RWPE2 (cell line): Measurements from ENCODE around the gene MGAT5B.

Experiments used
- ATAC-seq: fragments of 200-7000 bp; cut with Tn5 transposase; 3 replicates; pipeline ENCODE4 v1.9.1; 2021; ENCODE audit warnings: low read depth
- DNase-seq: peaks from one replicate; pipeline ENCODE4 v3.0.0-alpha.2; 2020; ENCODE audit warnings: low spot score
- H3K27ac ChIP-seq: fragments of 450-650 bp; 2 replicates; pipeline ENCODE4 v1.5.1; 2017; ENCODE audit warnings: mild to moderate bottlenecking; ENCODE audit not compliant: poor library complexity, severe bottlenecking
- H3K27me3 ChIP-seq: fragments of 250-450 bp; sonication (Bioruptor Pico); 2 replicates; pipeline ENCODE4 v1.5.1; 2021; ENCODE audit warnings: mild to moderate bottlenecking, moderate library complexity; ENCODE audit not compliant: insufficient read depth, poor library complexity, severe bottlenecking
- H3K36me3 ChIP-seq: fragments of 250-450 bp; sonication (Bioruptor Pico); 2 replicates; pipeline ENCODE4 v1.5.1; 2020; ENCODE audit warnings: low read depth, mild to moderate bottlenecking, moderate library complexity
- H3K4me1 ChIP-seq: fragments of 250-450 bp; sonication (Bioruptor Pico); 2 replicates; pipeline ENCODE4 v1.5.1; 2021; ENCODE audit warnings: mild to moderate bottlenecking, moderate library complexity; ENCODE audit not compliant: insufficient read depth, poor library complexity, severe bottlenecking
- H3K4me3 ChIP-seq: fragments of 250-450 bp; sonication (Bioruptor Pico); 2 replicates; pipeline ENCODE4 v1.5.1; 2021; ENCODE audit warnings: mild to moderate bottlenecking, moderate library complexity; ENCODE audit not compliant: severe bottlenecking
- H3K9me3 ChIP-seq: fragments of 250-450 bp; sonication (Bioruptor Pico); 2 replicates; pipeline ENCODE4 v1.5.1; 2021; ENCODE audit warnings: mild to moderate bottlenecking, moderate library complexity; ENCODE audit not compliant: severe bottlenecking
- CTCF ChIP-seq: fragments of 450-650 bp; IDR thresholded peaks from one replicate; pipeline ENCODE4 v1.5.1; 2017; ENCODE audit warnings: mild to moderate bottlenecking, moderate library complexity; ENCODE audit not compliant: poor library complexity, severe bottlenecking

MGAT5B gene

GRCh38 chr17:76927982-76928381, 59.8 kb downstream of the MGAT5B start:
- no peak for DNase-seq
- Histone ChIP-seq H3K27me3 (no peaks in the 10 kb centered on the region), H3K9me3 (no peaks in the 10 kb centered on the region), H3K4me3 (no peak overlapping the region), H3K36me3 (no peaks in the 10 kb centered on the region), H3K27ac (no peak overlapping the region), H3K4me1 (no peaks in the 10 kb centered on the region)
- ATAC-seq, result no peak
- no peak for TF ChIP-seq CTCF

- Histone ChIP-seq H3K9me3 (no peaks in the 10 kb centered on the region), H3K27me3 (no peaks in the 10 kb centered on the region), H3K4me3 (no peak overlapping the region), H3K4me1 (no peaks in the 10 kb centered on the region), H3K36me3 (no peaks in the 10 kb centered on the region), H3K27ac (no peak overlapping the region)
- DNase-seq (no peak), ATAC-seq (no peak)
- TF ChIP-seq CTCF, result no peak
Measured at GRCh38 chr17:76929148-76929547, 60.9 kb downstream of the MGAT5B start.

GRCh38 chr17:76929601-76930000, 61.4 kb downstream of the MGAT5B start:
- Histone ChIP-seq H3K4me3 (no peak overlapping the region), H3K27me3 (no peaks in the 10 kb centered on the region), H3K36me3 (no peaks in the 10 kb centered on the region), H3K27ac (no peak overlapping the region), H3K4me1 (no peaks in the 10 kb centered on the region), H3K9me3 (no peaks in the 10 kb centered on the region)
- TF ChIP-seq CTCF, result no peak
- DNase-seq (no peak), ATAC-seq (no peak)

GRCh38 chr17:76930107-76930506, 61.9 kb downstream of the MGAT5B start:
- TF ChIP-seq CTCF, result no peak
- H3K4me3 ChIP-seq, result no peak overlapping the region
- ATAC-seq, result no peak
- no peak overlapping the region for H3K27ac ChIP-seq
- H3K27me3 ChIP-seq, result no peaks in the 10 kb centered on the region
- no peaks in the 10 kb centered on the region for H3K4me1 ChIP-seq
- no peak for DNase-seq
- H3K36me3 ChIP-seq, result no peaks in the 10 kb centered on the region
- no peaks in the 10 kb centered on the region for H3K9me3 ChIP-seq

GRCh38 chr17:76932402-76933333, 64.5 kb downstream of the MGAT5B start:
- H3K9me3 ChIP-seq, result no peaks in the 10 kb centered on the region
- no peak overlapping the region for H3K27ac ChIP-seq
- H3K4me1 ChIP-seq, result peaks cover 2% of the 10 kb centered on the region
- no peak overlapping the region for H3K4me3 ChIP-seq
- H3K27me3 ChIP-seq, result no peaks in the 10 kb centered on the region
- TF ChIP-seq CTCF, result no peak
- no peak for DNase-seq
- no peak for ATAC-seq
- no peaks in the 10 kb centered on the region for H3K36me3 ChIP-seq
